OCI-LY1 (cell line): ENCODE measurements around the gene LGMN.

Source experiments
- CTCF ChIP-seq: fragments of 200-600 bp; sonication (generic), shearing (Covaris generic); IDR thresholded peaks from 2 replicates; pipeline ENCODE4 v1.5.1; 2017; ENCODE audit warnings: mild to moderate bottlenecking, antibody characterized with exemption, low read length, moderate library complexity, mixed read lengths
- EZH2 ChIP-seq: fragments of 200-600 bp; sonication (generic), shearing (Covaris generic); IDR thresholded peaks from 2 replicates; pipeline ENCODE4 v1.8.0; 2017; ENCODE audit warnings: borderline replicate concordance, mixed run types, mild to moderate bottlenecking, antibody characterized with exemption, low read length, moderate library complexity, mixed read lengths

GRCh38 chr14:92677087-92677668 lies 71.2 kb downstream of the LGMN start:
- no peak for TF ChIP-seq CTCF
- no peak for TF ChIP-seq EZH2
